ENCODE data around the gene ATXN10. TPM values are rescaled to one million over a fixed set of nuclear protein-coding genes. Genes with fewer than 3 reads are reported as not detected.

Gene ATXN10
- total RNA-seq, 1 donor = 63.3 TPM

DNA sequence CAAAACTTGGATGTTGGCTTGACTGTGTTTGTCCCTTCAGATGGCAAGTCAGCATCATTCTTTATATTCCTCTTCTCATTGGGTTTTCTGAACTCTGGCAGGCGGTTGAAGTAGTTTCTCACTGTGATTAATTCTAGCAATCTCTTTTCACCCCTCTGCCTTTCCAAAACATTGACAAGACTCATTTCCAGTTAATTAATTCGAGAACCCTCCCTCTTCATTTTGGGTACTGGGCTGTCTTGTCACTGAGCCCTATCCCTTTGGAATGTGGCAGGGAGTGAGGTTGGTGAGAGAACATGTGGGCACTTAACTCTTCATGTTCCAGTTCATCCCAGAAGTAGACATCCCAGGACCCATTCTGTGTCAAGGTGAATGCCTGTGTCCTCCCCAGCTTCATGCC, 172.4 kb downstream of the ATXN10 start:
- no peak for DNase-seq (ENCODE audit: low read depth in 2 of 3, low spot score in 2 of 3)

DNA sequence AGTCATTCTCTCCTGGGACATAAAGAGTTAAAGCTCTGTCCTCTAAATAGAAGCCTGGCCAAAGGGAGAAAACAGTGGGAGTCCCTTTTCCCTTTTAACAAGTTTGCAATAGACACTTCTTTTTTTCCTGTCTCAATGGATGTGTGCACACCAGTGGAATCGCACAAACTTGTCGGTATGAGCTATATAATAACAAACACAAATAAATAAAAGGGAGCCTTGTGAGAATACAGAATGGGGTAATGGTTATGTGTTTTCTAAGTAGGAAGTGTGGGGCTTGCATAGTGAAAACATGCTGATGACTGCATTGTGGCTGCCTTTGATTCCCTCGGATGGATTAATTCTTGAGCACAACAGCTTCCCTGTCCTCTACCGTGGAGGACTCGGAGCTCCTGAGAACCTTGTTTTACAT, 173.4 kb downstream of the ATXN10 start:
- DNase-seq (ENCODE audit: low read depth in 2 of 3, low spot score in 2 of 3) = no peak

DNA sequence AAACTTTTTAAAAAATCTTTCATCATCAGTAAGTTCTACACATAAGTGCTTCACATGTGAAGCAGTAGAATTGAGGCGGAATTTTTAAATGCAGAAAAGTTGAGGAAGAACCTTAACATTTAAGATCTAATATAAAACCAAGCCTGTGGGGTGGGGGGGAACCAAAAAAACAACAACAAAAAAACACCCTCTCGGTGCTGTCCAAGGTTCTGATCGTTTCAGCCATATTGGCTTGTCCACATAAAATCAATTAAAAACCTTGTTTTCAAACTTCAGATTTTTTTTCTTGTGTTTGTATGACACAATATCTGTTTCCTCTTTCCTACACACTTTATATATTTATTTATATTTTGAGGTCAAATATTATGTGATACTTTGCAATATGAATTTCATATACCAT, 175.3 kb downstream of the ATXN10 start:
- no peak for DNase-seq (ENCODE audit: low read depth in 2 of 3, low spot score in 2 of 3)

DNA sequence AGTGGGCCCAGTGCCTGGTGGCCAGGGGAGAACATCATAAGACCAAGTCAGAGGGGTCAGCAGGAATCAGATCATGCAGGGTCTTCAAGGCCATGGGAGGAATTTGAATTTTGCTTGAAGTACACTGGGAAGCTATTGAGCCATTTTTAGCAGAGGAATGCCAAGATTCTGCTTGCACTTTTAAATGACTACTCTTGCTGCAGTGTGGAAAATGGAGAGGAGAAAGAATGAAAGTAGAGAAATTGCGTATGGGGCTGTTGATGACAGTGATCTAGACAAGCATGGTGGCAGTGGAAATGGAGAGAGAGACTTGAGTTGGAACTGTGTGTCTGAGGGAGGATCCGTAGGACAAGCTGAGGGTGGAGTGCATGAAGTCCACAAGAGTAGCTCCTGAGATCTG, 177.3 kb downstream of the ATXN10 start:
- DNase-seq (ENCODE audit: low read depth in 2 of 3, low spot score in 2 of 3) = no peak

DNA sequence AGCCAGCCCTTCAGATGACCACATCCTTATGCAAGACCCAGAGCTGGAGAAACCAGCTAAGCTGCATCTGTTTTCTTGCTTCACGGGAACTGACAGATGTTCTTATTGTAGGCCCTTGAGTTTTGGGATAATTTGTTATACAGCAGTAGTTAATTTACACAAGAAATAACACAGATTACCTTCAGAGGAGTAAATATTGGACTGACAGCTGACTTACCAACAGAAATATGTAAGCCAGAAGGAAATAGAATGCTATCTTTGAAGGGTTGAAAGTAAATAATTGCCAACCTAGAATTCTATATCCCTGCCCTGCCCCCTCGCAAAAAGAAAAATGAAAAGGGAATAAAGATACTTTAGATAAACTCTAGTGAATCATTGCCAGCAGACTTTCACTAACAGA, 181.2 kb downstream of the ATXN10 start:
- DNase-seq (ENCODE audit: low read depth in 2 of 3, low spot score in 2 of 3) = peak in 1 of 3 donors; percentile 36

DNA sequence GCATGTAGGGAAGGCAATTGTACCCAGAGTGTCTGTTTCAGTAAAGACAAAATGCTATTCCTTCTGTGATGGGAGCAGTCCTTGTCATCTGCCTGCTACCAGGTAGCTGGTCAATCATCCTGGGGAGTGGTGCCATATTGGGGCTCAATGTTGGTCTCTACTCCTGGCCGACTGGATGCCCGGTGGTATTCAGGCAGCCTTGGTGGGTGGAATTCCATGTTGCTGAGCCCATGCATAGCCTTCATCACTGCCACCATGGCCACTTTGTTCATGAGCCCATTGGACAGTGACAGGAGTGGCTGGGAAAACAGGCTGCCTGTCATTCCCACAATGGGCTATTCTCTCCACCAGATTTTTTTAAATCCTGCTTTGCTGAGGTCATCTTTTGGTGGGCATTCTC, 184.3 kb downstream of the ATXN10 start:
- no peak for DNase-seq (ENCODE audit: low read depth in 2 of 3, low spot score in 2 of 3)

DNA sequence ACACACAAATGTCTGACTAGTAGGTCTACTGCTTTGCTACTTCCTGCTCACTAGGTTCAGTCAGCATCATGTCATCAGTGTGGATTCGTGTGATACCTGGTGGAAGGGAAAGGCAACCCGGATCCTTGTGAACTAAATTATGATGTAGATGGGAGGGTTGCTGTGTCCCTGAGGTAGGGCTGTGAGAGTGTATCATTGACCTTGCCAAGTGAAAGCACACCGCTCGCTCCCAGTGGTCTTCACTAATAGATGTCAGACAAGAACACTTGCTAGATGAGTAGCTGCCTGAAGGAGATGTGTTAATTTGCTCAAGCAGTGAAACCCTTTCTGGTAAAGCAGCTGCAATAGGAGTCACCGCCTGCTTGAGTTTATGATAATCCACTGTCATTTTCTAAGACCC, 185.9 kb downstream of the ATXN10 start:
- no peak for DNase-seq (ENCODE audit: low read depth in 2 of 3, low spot score in 2 of 3)

DNA sequence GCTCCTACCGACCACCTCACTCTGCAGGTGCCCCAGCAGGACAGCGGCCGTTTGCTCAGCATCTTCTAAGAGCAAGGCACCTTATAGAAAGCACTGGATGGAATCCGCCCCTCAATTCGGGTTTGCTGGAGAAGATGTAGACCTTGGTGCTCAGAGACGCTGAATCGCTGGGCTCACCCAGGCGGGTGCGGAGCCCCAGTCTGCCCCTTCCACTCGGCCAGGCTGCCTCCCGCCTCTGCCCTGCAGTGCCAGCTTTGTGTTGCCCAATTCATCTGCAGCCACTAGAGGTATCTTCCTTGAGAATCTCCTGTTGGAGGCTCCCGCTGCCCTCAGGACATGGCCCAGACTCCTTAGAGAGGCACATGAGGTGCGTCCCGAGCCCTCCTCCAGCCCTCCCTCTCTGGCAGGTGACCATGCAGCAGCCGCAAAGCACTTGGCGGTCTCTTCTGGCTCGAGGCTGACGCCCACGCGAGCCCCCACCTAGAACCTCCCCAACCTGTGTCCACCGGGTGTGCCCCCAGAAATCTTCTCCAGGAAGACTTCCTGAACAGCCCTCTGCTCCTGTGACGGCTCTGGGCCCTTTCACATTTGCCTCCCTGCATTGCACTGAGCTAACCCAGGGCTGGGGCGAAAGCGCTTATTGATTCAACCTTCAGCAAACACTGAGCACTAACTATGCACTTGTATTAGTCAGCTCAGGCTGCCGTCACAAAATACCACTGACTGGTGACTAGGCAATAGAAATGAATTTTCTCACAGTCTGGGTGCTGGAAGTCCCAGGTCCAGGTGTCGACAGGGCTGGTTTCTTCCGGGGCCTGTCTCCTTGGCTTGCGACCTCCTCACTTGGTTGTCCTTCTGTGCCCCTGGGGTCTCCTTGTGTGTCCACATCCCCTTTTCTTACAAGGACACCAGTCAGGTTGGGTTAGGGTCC, 187.9 kb downstream of the ATXN10 start:
- DNase-seq (ENCODE audit: low read depth in 2 of 3, low spot score in 2 of 3) = no peak

DNA sequence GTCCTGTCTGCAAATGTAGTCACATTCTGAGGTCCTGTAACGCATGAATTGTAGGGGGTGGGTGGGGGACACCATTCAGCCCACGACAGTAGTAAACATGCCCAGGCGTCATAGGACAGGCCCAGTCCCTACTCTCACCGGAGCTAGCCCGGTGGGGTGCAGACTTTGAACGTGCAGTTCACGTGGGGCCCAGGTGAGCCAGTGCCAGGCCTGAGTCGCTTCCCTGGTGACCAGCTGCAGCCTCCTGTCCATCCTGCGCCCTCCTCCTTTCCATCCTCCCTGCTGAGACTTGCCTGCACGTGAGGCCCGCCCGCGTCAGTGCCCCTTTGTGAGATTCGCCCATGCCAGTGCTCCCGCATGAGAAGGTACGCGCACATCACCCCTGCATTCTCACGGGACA, 188.6 kb downstream of the ATXN10 start:
- DNase-seq (ENCODE audit: low read depth in 2 of 3, low spot score in 2 of 3) = no peak

DNA sequence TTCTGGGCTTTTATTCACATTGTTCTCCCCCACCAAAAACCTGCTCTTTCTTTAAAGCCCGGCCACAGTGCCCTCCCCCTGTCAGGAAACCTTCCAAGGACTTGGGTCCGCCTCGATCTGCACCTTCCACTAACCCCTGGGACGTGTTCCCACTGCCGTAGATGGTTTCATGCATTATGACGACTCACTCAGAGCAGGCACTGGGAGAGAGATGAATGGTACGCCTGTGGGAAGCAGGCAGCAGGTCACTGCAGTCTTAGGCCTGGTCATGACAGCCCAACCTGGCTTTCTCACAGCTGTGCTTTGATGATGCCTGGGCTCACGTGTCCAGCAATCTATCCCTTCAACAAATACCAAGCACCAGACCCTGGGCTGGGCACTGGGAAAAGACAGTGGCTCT, 189.6 kb downstream of the ATXN10 start:
- no peak for DNase-seq (ENCODE audit: low read depth in 2 of 3, low spot score in 2 of 3)

DNA sequence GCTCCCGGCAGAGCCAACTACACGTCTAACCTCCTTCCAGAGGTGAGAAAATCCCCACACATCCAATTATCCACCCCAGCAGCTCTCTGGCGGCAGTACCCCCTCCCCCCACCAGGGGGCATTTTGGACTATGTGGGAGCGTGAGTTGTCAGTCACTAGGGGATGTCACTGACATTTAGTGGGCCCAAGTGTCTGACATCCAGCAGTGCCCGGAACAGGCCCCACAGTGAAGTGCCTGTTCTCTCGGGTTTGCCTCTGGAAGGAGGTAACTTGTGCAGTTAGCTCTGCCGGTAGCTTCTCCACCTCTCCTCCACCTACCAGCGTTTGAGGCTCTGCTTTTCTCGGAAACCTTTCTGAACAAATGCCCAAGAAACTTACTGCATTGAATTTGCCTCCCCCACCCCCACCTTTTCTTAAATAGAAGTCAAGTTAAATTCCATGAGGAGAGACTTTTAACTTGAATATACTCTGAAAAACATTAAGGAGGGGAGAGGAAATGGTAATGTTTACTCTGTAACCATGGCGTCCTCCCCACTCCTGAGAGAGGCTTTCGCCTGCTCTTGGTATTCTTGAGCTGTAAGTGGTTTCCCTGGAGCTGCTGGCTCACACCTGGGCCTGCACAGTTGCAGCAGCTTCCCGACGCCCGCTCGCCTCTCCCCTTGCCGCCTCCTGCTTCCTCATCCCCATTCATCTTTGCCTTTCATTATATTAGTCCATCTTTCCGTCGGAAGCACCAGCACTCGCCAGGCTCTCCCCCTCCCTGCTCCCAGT, 192.5 kb downstream of the ATXN10 start:
- DNase-seq (ENCODE audit: low read depth in 2 of 3, low spot score in 2 of 3) = peak; percentile 14 to 79 (median 64)

DNA sequence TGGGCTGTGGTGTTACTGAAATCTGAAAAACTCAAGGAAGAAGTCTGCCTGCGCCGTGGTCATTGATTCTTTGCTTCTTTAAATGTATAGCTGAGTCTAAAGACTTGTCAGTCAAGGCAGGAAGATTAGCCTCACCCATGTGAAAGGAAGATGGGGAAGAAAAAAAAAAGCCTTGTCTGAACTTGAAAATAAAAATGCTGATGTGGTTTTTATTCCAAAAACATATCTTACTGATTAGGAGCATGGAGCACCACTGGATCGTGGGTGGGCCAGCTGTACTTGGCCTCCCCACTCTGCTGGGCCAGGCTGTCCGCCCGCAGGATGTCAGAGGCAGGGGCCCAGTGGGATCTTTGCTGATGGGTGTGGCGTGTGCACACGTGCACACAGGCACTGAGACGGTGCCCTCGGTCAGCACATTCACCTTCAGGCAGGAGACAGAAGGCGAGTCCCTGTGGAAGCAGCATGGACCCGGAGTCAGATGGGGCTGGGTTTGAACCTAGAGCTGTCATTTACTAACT, 193.4 kb downstream of the ATXN10 start:
- DNase-seq (ENCODE audit: low read depth in 2 of 3, low spot score in 2 of 3) = no peak

DNA sequence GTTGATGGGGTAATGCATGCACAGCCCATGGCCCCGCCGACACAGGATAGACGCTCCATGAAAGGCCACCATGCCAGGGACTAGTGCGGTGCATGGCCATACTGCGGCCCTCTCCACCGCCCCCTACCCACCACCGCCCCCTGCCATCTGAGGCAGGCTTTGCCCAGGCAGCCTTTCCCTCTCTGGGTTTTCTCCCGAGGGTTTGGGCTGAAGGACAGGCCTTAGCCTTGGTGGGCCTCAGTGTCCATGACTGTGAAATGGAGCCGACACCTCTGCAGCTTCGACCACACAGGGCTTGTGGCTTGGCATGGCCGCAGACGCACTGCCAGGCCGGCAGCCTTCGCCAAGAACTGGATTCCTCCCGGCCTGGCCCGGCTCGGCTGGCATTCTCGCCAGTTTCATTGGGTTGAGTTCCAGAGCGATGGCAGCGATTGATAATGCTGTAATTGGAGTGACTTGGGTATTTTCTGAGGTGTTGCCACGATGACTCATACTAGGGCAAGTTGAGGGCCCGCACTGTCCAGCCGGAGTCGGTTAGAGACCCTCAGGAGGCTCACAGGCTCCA, 194.0 kb downstream of the ATXN10 start:
- DNase-seq (ENCODE audit: low read depth in 2 of 3, low spot score in 2 of 3) = no peak

DNA sequence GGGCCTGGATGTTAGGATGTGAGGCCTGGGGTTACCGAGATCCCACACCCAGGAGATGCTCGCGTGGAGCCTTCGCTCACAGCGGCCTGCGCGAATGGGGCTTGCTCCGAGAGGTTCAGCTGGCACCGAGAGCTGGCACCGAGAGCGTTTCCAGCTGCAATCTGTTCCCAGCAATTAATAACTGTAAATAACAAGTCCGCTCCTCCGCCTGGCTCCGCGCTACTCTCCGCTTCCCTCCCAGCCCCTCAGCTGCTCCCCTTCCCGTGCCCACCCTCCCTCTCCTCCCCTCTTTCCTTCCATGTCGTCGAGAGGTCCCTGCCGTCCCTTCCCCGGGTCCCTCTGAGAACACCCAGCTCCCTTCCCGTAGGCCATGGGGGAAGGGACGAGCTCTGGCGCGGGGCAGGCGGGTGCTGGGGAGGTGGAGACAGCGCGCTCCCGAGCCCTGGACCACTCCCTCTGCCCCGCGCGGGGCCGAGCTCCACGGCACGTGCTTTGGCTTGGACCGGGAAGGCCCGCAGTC, 194.6 kb downstream of the ATXN10 start:
- DNase-seq (ENCODE audit: low read depth in 2 of 3, low spot score in 2 of 3) = no peak

DNA sequence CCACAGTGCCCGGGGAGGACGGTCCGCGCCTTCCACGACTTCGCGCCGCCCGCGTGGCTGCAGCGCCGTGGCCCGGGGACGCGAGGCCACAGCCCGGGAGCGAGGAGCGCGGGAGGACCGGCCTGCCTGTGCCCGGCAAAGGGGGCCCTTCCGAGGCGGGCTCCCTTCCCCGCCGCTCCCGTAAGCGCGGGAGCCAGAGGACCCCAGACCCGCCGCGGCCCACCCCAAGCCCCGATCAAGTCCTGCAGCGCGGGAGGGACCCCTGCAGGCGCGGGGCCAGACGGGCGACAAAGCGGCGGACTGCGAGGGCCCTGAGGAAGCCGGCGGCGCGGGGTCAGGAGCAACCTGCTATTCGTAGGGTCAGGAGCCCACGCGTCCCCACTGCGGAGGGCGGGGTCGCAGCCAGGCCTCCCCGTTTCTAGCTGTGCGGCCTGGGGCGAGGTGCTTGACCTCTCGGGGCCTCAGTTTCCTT, 195.0 kb downstream of the ATXN10 start:
- DNase-seq (ENCODE audit: low read depth in 2 of 3, low spot score in 2 of 3) = no peak

DNA sequence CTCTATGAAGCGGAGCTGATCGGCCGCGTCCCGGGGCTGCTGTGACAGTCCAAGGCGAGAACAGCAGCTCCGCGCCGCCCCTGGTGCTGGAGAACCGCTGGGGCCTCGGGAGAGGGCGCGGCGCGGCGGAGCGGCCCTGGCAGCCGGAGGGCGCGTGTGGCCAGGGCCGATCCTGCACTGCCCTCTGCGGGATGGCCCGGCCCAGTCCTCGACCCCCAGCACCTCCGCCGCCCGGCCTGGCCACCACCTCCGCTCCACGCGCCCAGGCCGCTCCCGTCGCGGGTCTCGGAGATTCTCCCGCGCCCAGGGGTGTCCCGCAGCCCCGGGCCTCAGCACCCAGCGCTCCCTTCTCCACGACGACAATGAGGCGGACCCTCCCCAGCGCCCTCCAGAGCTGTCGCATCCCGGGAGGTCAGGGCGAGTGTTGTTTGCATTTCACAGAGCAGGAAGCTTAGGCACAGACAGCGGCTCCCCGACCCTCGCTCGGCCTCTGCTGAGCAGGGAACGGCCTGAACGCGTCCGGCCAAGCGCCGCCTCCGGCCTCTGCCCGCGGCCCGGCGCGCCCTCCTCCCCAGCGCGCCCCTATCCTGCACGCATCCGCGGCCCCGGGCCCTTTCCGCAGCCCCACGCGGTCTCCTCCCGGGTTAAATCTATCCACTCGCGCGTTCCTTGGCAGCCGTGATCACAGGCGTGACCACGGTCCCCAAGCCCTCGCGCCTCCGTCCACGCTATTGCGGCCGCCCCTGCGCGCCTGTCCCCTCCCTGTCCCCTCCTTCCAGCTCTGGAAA, 195.7 kb downstream of the ATXN10 start:
- peak in 1 of 3 donors; percentile 27 for DNase-seq (ENCODE audit: low read depth in 2 of 3, low spot score in 2 of 3)

DNA sequence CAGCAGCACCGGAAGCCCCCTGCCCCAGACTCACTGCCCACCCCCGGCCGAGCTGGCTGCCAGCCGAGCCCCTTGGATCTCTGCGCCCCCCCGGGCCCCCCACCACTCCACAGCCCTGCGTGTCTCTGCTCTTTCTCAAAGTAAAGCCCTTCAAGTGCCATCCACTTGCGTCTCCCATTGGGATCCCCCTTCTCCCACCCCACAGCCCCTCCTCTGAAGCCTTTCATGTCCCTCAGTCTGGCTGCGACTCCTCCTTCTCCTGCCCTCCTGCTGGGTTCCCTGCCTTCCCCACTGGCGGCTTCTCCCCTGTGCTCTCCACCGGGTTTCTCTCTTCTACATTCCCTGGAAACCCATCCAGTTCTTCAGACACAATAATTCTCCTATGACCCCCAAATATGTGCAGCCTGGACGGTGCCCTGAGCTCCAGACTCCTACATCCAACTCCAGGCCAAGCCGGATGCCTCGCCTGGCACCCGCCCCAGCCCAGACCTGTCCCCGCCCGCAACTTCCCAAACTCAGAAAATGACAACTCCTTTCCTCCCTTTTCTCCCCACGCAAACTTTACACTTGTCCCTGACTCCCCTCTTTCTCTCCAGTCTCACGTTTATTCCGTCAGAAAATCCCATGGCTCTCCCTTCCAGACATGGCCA, 196.4 kb downstream of the ATXN10 start:
- DNase-seq (ENCODE audit: low read depth in 2 of 3, low spot score in 2 of 3) = no peak

DNA sequence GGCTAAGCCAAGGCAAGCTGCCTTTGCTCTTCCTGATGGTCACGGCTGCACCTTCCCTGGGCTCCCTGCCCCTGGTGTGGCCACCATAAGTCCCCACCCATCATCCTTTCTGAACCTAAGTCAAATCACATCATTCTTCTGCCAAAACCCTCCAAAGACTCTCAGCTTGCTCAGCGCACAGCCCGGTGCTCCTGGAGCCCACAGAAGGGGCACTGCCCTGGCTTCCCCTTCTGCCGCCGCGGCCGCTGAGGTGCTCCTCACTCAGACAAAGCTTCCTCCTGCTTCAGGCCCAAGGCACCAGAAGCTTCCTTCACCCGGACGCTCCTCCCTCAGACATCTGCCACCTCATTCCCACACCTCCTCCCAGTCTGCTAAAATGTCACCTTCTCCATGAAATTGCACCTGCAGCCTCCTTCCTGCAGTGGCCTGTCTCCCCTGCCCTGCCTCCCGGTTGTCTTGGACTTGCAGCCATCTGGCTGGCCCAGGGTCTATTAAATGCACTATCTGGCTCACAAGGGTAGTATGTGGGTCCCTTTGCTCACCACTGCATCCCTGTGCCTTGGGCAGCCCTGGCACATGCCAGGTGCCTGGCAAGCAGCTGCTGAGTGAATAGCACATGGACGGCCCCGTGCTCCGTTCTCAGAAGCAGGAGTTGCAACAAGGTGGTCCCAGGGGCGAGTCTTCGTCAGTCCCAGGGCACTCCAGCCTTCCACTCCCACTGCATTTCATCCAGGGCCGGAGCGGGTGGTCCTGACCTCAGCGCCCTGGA, 197.1 kb downstream of the ATXN10 start:
- DNase-seq (ENCODE audit: low read depth in 2 of 3, low spot score in 2 of 3) = peak in 1 of 3 donors; percentile 24

DNA sequence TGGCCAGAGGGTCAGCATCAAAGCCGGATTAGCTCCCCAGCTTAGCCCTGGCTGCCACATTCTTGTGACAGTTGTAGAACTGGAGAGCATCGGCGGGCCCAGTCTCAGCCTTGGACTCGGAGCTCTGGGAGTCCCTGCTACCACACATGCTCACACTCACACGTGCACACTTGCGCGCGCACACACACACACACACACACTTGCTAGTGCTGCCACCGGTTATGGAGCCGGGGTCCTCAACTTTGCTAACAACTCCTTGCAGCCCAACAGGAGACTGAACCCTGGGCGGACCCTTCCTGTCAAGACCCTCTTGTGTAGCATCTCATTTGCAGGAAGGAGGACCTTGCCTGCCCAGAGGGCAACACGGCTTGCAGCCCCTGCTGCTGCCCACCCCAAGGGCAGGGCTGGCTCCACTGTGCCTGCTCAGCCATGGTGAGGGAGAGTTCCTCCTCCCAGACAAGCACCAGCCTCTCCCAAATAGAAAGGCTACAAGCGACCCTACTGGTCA, 197.8 kb downstream of the ATXN10 start:
- no peak for DNase-seq (ENCODE audit: low read depth in 2 of 3, low spot score in 2 of 3)

Measured in hematopoietic multipotent progenitor cell (in vitro differentiated cells).